ENCODE measurements around the gene LARP1.

LARP1 gene

DNA sequence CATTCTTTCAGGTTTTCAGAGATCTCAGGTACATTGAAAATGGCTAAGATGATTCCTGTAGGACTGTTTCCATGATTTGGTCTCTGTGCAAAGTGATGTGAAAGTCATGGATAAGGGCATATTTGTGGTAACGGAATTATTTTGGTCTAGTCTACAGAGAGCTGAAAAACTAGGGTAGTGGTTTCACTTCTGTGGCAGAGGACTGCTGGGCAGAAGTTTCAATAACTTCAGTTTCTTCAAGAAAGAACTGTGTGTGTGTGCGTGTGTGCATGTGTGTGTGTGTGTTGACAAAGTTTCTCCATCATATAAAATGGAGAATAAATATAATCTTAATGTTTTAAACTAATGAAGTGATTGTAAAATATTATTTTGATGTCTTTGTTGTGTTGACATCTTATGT is 107.6 kb downstream of the LARP1 start:
- DNase-seq = no peak

DNA sequence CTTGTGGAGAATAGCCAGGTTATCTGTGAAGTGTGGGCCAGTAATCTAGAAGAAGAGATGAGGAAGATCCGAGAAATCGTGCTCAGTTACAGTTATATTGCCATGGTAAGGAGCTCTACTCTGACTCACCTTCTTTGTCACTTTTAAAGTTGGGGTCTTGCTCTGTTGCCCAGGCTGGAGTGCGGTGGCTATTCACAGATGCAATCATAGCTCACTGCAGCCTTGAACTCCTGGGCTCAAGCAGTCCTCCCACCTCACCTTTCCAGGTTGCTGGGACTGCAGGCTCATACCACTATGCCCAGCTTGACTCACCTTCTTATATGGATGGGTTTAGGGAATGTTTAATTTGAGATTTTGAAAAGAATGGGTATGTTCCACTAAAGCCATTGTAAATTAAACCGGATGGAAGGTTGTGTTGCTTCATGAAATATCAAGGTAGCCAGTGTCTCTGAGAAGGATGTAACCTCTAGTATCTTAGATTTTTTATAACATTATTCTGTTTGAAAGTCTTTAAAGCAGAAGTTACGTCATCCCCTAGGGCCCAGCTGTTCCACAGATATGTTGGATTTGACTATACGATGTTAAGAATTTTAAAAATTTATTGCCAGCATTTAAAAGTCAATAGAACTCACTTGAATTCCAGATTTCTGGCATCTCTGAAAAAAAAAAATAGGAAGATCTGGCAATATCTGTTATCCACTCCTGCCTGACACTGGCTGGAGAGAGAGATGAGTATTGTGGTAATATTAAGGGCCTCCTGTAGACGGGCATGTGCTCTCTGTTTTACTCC is 108.3 kb downstream of the LARP1 start:
- DNase-seq = no peak

DNA sequence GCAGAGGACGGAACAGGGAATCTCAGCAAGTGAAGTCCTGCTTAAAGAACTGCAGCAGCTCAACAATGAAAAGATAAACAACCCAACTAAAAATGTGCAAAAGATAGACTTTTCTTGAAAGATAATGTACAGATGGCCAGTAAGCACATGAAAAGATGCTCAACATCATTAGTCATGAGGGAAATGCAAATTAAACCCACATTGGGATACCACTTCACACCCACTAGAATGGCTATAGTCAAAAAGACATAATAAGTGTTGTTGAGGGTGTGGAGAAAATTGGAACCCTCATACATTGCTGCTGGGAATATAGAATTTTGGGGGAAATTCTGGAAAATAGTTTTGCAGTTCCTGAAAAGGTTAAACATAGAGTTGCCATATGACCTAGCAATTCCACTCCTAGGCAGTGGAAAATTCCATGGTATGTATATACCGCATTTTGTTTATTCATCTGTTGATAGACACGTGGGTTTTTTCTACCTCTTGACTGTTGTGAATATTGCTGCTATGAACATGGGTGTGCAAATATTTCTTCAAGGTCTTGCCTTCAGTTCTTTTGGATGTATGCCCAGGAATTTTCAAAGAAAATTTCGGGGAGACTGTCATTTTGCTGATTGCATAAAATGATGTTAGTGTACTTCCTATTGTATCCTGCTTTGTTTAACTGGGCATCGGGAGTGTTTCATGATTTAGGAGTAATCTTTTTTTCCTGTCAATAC is 110.4 kb downstream of the LARP1 start:
- DNase-seq = no peak

DNA sequence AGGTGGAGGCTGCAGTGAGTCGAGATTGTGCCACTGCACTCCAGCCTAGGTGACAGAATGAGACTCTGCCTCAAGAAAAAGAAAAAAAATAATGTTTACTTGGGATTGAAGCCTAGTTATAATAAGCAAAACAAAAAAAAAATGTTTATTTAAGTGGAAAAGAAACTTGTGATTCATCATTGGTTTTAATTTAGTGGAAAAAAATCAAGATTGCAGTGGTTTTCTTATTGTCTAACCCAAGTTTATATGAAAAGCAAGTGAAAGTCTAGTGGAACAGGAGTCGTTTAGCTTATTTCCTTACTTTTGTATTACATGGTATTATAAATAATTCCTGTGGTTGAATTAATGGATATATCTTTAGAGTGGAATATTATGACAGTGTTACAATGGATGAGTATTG is 111.7 kb downstream of the LARP1 start:
- DNase-seq = no peak

Measured in stimulated activated CD4-positive, alpha-beta T cell treated with anti-CD3 and anti-CD28 coated beads, Interleukin-15, amount 100 ng/mL, for 24 hours (primary cell).